Measurements from ENCODE around the gene ZFHX2. TPM values are rescaled to one million over a fixed set of nuclear protein-coding genes. Genes with fewer than 3 reads are reported as not detected.

The ZFHX2 gene
- total RNA-seq, 1 donor from 2014 or later = 12.5 TPM

Other genes with a start within 250 kb of the ZFHX2 start
- gene PPP1R3E, start 248.9 kb downstream of the ZFHX2 start, total RNA-seq = 24.4 TPM
- gene BCL2L2, start 244.9 kb downstream of the ZFHX2 start, total RNA-seq = 54.2 TPM
- 186 TPM for gene PABPN1, start 230.3 kb downstream of the ZFHX2 start, total RNA-seq
- 64.3 TPM for gene SLC22A17, start 198.9 kb downstream of the ZFHX2 start, total RNA-seq
- 10.8 TPM for gene EFS, start 186.6 kb downstream of the ZFHX2 start, total RNA-seq
- gene IL25, start 179.0 kb downstream of the ZFHX2 start, total RNA-seq = not detected
- gene CMTM5, start 174.7 kb downstream of the ZFHX2 start, total RNA-seq = 2.2 TPM
- gene MYH6, start 143.5 kb downstream of the ZFHX2 start, total RNA-seq = not detected
- gene MYH7, start 116.1 kb downstream of the ZFHX2 start, total RNA-seq = 0.12 TPM
- gene NGDN, start 82.1 kb downstream of the ZFHX2 start, total RNA-seq = 22.9 TPM
- gene THTPA, start 4.5 kb upstream of the ZFHX2 start, total RNA-seq = 29.1 TPM
- 294 TPM for gene AP1G2, start 16.0 kb upstream of the ZFHX2 start, total RNA-seq
- gene JPH4, start 27.0 kb upstream of the ZFHX2 start, total RNA-seq = 1.2 TPM
- 0.43 TPM for gene DHRS2, start 84.6 kb upstream of the ZFHX2 start, total RNA-seq